Measurements from ENCODE around the gene GNB2.

DNA sequence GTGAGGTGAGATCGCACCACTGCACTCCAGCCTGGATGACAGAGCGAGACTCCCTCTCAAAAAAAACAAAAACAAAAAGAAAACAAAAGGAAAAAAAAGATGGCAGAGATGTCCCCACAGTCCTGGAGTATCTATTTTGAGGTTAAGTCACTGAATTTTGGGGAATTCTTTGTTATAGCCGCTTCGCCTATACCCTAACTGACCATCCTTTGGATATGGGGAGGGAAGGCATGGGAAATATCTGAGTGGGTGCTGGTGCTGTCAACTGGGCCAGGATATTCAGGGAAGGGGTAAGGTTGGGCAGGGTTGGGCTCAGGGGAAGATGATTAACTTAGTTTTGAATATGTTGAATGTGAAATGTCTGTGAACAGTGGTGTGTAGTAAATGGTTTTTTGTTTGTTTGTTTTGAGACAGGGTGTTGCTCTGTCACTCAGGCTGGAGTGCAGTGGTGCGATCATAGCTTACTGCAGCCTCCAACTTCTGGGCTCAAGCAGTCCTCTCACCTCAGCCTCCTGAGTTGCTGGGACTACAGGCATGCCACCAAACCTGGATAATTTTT is 8.3 kb upstream of the GNB2 start:
- TF ChIP-seq CTCF (IDR thresholded peaks at IDR 0.05) = no peak
- TF ChIP-seq POLR2A (IDR thresholded peaks at IDR 0.05; ENCODE audit: low read depth) = no peak
